Hematopoietic multipotent progenitor cell treated with erythropoietin and hydrocortisone succinate and interleukin-3 and kit ligand, for 15 days (in vitro differentiated cells): ENCODE results near the gene EFNA4.

Experiments
- DNase-seq: peaks from one replicate; pipeline ENCODE4 v3.0.0-alpha.2; 2015; ENCODE audit warnings: low spot score

Gene EFNA4

DNA sequence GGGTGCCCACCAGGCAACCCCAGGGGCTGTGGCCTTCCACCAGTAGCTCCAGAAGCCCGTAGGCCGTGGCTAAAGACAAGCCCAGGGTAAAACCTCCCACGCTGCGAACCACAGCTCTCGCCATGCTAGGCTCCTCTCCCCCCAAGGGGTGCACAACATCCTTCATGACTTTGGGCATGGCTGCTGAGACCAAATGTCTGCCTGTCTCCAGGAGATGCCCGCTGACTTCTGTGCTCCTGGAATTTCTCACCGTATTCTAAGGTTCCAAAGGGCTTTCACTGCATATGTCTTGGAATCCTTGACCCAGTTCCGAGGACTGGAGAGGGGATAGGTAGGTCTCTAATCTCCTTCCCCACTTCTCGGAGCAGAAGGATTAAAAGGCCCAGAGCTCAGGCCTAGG, 30.0 kb upstream of the EFNA4 start, which contains the start of the genes DCST1 and DCST2:
Gene DCST1 (plus strand): TSS at position 301 of the 400 bp plus-strand sequence. CDS start 213 bp downstream, outside the sequence.
Gene DCST2 (minus strand): TSS at position 258 of the 400 bp plus-strand sequence. CDS start 80 bp downstream, at position 178.
- no peak for DNase-seq

DNA sequence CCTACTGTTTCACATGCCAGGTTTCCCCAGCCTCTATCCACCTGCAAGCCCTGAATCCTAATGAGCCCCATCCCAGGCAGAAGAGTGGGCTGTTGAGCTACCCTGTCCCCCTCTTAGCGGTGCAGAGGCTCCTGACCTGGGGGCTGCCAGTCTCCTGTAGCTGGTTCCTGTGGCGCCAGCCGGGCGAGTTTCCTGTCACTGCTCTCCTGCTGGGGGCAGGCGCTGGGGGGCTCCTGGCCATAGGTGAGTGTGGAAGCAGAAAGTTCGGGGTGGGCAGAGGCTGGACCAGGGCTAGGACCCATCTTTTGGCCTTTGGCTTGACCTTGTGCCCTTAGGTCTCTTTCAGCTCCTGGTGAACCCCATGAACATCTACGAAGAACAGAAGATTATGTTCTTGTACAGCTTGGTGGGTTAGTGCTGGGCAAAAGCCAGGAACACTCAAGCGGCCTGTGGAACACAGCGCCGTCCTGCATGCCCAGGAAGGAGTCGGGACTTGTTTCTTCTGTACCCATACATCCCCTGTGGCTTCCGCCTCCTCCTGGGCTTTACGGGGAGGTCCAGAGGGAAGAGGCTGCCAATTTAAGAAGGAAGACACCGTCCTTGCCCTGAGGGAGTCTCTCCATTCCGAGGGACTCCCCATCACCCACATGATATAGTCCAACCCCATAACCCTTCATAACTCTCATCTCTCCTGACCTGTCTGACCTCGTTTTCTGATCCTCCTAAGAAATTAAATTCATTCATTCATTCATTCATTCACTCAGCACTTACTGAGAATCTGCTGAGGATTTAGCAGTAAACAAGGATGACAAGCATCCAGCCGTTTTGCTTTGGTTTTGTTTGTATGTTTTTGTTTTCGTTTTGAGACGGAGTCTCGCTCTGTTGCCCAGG, 29.0 kb upstream of the EFNA4 start:
- DNase-seq = no peak

DNA sequence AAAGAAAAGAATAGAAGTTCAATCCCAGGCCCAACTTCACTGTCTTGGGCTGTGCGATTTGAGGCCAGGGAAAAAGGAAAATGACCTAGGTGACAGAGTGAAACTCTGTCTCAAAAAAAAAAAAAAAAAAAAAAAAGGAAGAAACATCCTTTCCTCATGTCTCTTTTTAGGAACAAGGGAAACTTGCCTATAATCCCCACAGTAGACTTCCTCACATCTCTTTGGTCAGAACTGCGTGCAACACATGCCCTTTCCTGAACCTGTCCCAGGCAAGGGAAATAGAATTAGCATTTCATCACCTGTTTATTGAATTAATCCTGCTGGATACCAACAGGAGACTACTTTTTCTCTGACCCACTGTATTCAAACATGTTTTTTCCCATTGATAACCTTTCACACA, 27.6 kb upstream of the EFNA4 start:
- no peak for DNase-seq

DNA sequence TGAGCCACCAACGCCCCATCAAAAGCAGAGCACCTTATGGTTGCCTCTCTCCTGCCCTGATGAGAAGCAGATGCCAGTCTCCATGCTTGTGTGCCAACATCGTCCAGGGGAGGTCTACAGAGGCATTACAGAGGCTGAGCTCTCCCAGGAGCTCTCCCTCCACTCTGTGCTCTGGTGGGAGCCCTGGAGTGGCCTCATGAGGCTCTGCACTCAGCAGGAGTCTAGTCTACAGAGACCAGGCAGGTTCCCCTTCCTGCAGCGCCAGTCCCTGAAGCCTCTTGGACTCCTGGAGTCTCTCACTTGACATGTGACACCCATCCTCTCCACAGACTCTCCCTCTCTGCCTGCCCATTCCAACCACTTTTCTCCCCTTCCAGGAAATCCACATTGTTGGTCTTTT, 26.5 kb upstream of the EFNA4 start:
- DNase-seq = no peak

DNA sequence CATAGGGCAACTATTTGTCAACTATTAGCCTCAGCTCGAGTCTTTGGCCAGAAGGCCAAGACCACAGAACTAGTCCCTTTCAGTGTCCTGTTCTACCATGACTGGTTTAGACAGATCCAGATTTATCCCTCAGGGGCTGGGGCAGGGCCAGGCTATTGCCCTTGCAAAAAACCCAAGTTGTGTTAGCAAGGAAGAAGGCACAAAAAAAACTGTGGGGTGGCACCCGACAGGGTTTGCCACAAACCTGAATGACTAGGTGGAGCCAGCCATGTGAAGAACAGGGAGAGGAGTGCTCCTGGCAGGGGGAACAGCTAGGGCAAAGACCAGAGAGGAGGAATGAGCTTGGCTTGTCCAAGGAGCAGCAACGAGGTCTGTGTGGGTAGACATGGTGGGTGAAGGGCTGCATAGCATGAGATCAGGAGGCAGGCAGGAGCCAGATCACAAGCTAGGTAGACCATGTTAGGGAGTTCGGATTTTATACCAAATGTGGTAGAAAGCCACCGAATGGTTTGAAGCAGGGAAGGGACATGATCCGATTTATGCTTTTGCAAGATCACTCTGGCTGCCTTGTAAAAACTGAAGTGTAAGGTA, 25.6 kb upstream of the EFNA4 start:
- DNase-seq = no peak

DNA sequence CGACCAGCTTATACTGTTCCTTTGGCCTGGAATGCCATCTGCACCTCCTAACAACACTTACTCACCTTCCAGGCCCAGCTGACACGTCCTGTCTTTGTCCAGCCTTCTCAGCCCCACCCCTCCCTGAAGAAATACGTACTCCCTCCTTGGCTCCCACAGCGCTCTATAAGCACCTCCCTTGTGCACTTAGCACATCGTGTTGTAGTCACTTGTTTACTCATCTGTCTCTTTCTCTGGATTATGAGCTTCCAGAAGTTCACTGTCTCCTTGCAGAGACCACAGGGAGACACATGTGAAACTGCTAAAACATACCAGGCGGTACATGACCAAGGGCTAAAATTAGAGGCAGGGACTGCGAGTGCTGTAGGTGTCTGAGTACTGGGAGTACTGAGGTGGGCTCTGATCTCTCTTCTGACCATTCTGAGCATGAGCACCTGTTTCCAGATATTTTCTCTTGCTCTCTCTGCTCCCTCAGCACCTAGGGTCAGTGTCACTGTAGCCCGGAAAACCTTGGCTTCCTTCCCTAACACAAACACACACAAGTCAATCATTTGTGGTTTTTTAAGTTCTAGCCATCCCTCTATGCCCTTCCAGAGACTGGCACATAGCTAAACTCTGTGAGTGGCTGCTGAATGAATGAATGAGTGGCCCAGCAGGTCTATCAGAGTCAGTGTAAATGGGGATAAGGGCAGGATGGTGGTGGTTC, 24.8 kb upstream of the EFNA4 start:
- no peak for DNase-seq

DNA sequence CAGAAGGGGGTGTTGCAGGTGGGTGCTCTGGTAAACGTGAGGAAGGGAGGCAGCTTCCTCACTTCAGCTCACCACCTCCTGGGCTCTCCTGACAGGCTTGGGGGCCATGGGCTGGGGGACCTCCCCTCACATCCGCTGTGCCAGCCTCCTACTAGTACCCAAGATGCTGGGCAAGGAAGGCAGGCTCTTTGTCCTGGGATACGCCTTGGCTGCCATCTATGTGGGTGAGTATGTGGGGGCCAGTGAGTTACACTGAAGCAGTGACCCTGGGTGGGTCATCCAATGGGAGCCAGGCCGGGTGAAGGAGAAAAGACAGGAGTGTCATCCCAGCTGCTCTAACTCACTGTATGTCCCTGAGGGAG, 24.3 kb upstream of the EFNA4 start:
- DNase-seq = no peak

DNA sequence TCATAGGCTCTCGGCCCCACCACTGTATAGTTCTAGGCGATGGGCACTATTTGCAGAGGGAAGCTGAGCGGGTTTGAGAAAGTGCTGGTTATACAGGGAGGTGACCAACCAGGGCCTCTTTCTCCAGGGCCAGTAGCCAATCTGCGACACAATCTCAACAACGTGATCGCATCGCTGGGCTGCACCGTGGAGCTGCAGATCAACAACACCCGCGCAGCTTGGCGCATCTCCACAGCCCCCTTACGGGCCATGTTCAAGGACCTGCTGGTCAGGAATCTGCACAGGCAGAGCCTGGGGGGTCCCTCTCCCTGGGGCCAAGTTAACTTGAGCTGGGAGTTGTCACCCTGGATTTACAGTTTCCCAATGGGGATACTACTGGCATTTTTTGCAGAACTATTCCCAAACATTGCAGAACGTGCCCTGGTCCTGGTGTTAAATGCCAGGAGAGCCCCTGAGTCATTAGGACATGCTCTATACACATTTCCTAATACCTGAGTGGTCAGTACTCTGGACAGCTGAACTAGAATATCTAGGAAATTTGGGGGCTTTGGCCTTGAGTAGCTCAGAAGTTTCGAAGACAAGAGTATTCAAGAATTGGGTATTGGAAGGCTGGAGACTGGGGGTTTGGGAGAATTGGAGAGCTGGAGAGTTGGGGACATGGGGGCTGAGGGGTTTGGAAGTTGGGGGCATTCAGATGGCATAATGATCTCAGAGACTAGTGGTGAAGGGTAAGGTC, 23.0 kb upstream of the EFNA4 start:
- DNase-seq = no peak

DNA sequence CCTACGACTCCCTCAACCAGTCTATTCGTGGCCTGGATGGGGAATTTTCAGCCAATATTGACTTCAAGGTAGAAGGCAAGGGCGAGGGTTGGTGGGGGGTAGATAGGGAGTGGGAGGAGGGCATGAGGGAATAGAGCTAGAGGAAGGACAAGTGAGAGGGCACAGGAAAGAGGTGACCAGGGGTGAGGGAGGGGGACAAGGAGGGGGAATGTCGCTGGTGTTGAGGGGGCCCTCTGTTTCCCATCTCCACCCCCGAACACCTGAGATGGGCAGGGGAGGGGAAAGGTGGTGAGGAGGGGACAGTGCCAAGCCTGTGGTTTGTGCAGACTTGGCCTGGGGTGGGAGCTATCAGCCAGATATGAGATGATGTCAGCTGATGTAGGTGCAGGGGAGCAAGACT, 20.8 kb upstream of the EFNA4 start:
- no peak for DNase-seq

DNA sequence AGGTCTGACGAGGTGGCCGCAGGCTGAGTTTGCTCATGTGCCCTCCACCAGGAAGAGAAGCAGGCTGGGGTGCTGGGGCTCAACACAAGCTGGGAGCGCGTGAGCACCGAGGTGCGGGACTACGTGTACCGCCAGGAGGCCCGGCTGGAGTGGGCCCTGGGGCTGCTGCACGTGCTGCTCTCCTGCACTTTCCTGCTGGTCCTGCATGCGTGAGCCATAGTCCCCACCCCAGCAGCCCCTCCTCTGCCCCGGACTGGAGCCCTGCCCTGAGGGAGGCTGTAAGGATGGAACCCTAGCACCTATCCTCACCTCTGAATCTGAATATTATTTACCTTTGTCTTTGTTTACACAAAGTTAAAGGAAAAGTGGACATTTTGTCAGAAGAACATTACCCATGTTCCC, 20.2 kb upstream of the EFNA4 start:
- no peak for DNase-seq

DNA sequence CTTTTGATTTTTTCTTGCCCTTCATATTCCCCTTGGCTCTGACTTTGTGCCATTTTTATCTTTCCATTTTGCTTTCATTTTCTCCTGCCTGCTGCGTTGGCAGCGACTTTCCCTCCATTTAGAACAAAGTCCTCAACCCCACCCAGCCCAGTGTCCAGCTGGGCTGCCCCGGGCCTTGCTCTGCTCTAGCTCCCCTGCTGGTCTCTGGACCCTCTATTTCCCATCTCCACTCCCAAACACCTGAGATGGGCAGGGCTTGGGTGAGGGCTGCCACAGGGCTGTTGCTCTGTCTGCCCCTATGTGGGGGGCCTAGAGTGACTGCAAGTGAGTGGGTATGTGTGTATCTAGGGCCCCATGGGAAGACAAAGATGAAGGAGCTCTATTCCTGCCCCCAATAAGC, 19.7 kb upstream of the EFNA4 start:
- DNase-seq = no peak

DNA sequence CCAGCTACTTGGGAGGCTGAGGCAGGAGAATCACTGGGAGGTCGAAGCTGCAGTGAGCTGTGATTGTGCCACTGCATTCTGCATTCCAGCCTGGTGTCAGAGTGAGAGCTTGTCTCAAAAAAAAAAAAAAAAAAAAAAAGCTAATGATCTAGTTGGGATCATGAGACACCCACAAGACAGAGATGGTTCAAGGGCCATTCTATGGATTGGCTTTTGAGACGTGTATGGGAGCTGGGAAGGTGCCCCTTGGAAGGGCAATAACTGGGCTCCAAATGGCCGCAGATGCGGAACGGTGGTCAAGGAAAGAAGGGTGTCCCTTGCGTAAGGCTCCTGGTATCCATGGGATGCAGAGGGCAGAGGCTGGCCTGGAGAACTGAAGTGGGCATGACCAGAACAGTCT, 19.2 kb upstream of the EFNA4 start:
- no peak for DNase-seq

DNA sequence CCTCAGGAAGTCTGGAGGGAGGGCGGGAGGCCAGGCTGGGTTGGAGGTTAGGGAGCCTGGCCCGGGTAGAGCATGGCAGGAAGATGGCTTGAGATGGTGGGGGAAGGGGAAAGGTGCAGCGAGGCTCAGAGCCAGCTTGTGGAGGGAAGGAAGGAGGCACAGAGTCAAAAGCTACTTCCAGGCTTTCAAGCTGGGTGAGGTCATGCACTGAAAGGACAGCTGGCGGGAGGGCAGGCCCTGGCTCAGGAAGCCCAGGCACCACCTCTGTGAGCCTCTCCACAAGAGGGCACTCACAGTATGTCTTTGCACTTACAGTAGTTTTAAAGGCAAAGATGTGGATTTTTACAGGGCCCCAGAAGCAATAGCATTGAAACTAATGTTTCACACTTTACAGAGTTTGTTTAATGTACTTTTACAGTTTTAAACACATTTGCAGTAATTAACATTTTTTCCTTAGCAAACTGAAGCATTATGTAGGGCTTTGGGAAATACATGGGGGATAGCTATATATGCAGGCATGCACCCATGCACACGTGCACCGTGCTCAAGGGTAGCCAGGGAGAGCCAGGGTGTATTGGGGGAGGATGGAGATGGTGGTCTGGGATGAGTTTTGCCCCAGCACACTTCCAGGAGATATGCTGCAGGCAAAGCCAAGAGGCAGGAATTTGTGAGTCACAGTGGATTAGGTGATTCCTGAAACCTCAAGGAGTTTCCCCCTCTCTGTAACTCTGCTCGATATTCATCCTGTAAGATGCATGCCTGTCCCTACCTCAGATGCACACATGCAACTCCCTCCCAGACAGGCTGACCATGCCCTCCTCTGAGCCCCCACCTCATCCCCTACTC, 18.5 kb upstream of the EFNA4 start:
- peak; percentile 73 for DNase-seq

DNA sequence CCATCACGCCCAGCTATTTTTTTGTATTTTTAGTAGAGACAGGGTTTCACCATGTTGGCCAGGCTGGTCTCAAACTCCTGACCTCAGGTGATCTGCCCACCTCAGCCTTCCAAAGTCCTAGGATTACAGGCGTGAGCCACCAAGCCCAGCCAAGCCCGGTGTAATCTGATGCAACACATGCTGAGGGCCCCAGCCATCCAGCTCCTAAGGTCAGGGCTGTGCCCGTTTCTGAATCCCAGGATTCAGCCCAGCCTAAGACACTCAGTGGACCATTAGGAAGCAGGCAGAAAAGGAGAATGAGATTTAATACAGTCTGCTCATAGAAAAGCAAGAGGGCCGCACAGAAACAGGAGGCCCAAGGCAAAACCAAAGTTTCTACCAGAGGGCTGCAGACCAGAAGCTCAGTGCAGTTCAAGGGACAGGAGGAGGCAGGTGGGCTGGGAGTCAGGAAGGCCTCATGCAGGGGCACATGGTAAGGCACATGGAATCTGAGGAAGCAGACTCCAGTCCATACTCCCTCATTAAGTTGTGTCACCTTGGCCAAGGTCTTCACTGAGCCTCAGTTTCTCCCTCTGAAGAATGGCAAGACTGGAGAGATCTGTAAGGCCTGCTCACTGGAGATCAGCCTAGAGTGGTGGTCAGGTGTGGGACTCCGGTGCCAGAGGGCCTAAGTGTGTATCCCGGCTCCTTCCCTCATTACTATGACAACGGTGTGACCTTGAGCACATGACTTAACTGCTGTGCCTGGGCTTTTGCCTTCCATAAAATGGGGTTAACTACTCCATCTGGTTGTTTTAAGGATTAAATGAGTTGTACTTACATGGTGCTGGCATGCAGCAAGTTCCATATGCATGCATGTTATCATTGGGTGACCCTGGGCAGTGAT, 14.8 kb upstream of the EFNA4 start:
- DNase-seq = no peak

DNA sequence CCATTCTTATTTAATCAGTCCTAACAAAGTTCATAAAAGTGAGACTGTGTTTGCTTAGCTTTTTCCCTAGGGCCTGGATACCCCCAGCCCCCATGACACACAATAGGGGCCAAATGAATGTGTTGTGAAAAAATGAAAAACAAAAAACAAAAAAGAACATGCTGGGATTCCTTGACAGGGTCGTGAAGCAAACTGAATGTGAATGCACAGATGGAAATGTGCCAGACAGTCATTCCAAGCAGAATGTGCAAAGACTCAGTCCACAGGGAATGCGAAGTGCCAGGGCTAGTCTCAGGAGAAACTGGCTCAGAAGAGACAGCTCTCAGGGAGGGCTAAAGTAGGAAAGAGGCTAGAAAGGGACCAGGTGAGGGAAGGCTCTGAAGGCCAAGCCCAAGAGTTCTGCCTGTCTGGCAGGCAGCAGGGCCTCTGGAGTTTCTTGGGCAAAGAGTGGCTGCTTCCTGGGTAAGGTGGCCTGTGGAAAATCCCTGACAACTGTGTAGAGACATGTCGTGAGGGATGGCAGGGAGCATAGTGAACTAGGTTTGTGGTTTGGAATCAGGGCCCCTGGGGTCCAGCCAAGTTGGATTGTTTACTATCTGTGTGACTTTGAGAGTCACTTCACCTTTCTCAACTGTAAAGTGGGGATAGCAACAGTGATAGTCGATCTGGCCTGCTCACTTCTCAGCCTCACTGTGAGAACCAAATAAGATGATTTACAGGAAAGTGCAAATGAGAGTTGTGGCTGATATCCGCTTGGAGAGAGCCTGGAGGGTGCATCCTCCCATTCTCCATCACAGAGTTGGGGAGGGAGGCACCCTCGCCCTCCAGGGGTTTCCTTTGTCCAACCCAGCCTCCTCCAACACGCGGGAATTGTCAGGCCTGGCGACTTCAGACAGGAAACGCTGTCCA, 13.6 kb upstream of the EFNA4 start:
- no peak for DNase-seq

DNA sequence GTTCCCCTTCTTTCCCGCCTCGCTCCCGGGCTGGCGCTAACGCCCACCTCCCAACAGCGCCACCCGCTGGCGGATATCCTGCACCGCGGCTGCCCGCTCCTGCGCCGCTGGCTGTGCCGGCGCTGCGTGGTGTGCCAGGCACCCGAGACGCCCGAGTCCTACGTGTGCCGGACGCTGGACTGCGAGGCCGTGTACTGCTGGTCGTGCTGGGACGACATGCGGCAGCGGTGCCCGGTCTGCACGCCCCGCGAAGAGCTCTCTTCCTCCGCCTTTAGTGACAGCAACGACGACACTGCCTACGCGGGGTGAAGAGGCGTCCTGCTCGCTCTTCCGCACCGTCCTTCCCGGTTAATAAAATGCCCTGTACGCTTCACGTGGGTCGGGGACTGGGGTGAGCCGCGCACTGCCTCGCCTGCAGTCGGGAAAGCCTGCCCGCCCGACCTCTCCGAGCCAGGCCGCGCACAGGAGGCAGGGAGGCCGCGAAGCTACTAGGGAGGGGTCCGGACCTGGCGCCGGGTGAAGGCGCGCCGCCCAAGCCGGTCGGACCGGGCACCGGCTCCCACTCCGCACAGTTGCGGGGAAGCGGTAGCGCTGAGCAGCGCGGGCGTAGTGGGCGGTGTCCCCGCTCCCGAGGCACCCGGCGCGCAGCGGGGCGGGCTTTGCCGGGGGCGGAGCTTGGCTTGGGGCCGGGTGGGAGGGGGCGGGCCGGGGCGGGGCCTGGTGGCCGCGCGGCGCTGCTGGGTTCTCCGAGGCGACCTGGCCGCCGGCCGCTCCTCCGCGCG, 12.8 kb upstream of the EFNA4 start, which contains the start of gene ADAM15:
Gene ADAM15 (plus strand): TSS at position 757 of the 782 bp plus-strand sequence. CDS start 71 bp downstream, outside the sequence.
- DNase-seq = peak; percentile 79

DNA sequence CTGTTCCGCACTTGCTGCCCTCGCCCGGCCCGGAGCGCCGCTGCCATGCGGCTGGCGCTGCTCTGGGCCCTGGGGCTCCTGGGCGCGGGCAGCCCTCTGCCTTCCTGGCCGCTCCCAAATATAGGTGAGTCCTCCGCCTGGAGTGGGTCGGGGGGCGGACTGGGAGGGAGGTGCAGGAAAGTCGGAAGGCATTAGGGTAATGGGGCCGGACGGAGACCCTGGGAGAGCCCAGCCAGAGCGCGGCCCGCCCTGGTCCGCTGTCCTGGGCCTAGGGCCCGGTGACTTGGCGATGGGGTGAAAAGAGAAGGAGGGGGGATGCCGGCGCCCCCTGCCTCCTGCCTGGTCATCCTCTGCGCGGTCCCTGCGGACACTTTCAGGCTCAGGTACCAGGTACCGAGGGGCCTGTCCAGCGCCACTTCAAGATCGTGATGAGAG, 12.2 kb upstream of the EFNA4 start:
- DNase-seq = no peak

DNA sequence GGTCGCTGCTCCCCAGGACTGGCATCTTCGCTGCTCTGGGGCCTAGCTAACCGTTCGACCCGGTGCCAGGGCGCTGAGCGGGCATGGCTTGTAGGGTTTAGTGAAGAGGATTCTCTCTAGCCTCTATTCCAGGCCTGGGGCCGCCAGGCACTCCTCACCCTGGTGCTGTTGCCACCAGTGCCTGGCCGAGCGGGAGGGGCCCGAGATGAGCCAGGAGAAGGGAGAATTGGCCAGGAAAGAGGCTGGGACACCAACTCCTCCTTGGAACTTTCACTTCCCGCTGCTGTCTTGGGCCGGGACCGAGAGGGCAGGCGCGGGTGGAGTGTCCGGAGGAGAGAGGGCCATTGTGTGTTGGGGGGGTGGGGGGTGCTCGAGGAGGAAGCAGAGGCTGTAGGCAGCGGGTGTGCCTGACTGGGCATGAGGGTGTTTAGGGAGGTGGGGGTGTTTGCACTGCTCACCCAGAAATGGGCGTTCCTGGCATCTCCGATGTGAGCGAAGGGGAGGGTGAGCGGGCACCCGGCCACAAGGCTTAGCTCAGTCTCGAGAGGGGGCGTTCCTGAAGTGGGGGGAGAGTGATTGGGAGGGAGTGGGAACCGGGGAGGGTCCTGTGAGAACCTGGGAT, 11.7 kb upstream of the EFNA4 start:
- DNase-seq = peak; percentile 61
